ENCODE measurements around the gene PGP.
"Not testable (repeated sequence)": the region's sequence is repeated elsewhere in the genome, so short reads cannot be mapped to it uniquely, and the experiment has no call there.

PGP gene, protein sequence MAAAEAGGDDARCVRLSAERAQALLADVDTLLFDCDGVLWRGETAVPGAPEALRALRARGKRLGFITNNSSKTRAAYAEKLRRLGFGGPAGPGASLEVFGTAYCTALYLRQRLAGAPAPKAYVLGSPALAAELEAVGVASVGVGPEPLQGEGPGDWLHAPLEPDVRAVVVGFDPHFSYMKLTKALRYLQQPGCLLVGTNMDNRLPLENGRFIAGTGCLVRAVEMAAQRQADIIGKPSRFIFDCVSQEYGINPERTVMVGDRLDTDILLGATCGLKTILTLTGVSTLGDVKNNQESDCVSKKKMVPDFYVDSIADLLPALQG

DNA sequence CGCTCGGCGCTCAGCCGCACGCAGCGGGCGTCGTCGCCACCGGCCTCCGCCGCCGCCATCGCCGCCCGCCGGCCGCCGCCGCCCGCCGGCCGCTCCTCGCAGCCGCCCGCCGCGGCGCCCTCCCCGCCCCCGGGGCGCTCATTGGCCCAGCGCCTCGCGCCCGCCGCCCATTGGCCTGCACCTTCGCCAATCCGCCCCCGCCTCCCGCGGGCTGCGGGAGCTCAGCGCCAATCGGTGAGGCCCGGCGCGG is at the start of gene PGP:
PGP (minus strand) TSS at position 122 of the 250 bp plus-strand sequence; CDS start at position 59, 63 bp downstream.
- no peak for DNase-seq

DNA sequence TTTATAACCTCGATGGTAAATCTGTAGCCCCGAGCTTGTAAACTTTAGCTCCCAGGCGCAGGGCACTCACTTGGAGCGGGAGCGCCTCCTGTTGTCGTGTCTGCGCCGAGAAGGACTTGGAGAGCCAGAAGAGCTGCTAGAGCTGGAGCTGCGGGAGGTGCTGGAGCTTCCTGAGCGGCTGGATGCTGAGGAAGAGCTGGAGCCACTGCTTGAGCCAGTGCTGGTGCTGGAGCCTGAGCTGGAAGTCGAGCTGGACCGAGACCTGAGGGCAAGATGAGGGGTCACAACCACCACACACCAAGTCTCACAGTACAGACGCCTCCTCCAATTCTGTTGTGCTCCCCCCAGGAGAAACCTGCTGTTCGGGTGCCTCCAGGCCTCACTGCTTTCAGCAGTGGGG is 48.4 kb upstream of the PGP start:
- DNase-seq, result not testable (repeated sequence)

DNA sequence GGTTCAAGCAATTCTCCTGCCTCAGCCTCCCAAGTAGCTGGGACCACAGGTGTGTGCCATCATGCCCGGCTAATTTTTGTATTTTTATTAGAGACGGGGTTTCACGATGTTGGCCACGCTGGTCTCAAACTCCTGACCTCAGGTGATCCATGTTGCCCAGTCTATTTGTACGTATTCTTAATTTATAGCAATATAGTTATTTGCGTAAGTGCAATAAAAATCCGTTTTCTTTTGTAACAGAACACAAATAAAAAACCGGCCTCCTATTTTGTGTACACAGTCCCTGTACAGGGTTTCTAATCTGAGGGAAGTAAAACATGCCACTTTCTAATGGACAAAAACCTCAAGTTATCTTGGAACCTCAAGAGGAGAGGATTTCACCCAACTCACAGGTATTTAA is 45.6 kb upstream of the PGP start:
- DNase-seq, result no peak

DNA sequence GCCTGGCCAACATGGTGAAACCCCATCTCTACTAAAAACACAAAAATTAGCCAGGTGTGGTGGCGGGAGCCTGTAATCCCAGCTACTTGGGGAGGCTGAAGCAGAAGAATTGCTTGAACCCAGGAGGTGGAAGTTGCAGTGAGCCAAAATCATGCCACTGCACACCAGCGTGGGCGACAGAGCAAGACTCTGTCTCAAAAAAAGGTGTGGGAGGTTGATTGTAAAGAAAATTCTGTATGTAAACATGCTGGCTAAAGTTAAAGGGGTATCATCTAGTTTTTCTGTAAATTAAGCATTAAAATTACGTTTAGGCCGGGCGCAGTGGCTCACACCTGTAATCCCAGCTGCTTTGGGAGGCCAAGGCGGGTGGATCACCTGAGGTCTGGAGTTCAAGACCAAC is 43.9 kb upstream of the PGP start:
- not testable (repeated sequence) for DNase-seq

DNA sequence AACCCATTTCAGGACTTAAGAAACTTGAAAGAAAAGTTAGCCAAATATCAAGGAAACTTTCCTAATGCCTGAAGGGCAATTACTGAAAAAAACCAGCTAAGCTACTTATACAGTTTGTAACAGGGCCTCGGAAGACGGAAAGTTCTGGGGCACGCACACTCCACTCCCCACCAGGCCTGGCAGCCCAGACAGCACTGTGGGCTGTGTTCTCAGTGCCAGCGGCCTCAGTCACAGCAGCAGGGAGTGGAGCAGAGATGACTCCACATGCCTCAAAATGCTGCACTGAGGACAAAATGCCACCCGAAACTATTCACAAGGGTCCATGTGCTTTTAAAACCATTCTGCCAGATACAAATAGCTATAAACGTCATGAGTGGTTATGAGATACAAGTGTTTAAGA is 43.1 kb upstream of the PGP start:
- DNase-seq, result no peak

DNA sequence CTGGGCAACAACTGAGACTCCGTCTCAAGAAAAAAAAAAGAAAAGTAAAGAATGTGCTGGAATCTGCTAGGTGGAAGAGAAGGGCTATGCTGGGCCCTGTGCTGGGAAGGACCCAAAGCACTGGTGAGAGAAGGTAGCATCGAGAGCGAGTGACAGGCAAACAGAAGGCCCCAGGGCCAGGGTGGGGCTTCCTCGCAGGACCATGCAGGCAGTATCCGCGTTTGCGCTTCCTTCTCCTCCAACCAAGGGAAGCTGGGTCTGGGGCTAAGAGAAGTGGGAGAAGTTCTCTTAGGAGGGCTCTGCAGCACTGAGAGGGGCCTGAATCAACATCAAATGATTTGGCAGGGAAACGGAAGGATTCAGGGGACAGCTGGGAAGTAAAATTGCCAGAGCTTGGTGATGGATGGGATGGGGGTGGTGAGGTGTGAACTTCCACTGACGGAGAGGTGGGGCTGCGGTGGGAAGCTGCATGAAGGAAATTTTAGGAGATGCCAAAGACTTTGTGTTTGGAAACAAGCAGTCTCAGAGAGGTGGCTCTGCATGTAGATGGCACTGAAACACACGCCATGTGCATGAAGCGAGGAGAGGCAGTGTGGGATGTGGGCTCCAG is 42.0 kb upstream of the PGP start:
- DNase-seq, result no peak

DNA sequence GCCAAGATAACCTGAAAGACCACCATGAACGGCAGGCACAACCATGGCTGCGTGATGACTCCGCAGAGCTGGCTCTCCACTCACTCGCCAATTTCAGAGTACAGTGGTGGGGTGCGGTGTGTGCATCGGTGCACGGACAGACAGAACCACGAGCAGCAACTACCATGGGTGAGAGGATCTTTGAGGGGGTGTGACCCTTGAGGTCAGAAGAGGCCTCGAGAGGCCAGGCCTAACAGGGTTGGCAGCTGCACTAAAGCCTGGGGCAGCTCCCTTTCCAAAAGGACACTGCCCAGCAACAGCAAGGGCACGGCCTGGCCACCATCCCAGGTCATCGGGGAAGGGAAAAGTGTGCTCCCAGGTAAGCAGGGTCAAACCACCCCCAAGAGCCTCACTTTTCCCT is 38.7 kb upstream of the PGP start:
- no peak for DNase-seq

DNA sequence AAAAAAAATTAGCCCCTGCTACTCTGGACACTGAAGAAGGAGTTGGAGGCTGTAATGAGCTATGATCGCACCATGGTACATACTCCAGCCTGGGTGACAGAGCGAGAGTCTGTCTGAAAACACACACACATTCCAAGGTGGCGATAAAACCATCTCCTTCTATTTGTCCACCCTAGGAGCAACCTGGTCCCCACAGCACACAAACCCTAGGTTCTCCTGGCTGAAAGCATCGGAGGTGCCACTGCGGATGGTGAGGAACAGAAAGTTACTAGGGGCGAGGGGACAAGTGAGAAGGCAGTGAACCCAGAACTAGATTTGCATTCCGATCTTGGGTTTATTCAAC is 38.1 kb upstream of the PGP start:
- DNase-seq, result no peak

DNA sequence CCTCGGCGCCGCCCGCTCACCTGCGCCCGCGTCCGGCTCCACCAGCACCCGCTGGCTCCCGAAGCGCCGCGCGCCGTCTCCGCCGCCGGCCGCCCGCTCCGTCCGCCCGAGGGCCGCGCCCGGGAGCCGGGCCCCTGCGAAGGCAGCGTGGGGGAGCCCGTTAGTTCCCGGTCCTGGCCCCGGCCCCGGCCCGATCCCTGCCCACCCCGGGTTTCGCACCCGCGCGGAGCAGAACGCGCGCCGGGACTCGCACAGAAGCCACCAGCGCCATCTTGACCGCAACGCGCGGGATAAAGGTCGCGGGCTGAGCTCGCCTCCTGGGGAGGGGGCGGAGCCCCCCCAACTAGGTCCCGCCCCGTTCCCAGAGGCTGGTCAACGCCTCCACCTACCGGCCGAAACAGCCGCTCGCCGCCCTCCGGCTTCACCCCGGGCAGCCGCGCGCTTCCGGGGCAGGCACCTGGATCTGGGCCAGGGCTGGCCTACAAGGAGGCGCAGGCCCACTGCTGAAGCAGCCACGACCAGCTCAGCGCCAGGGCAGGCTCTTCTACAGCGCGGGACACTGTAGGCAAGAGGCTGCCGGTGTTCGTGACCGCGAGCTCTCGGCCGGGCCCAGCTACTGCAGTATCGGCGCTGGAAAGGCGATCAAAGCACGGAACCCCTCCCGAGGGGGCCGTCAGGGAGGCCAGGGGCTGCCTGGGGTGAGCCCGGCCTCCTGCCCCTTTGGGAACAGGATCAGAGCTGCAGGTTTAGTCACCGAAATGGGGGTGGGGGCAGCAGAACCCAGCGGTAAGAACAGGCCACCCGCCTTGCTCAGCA is 36.9 kb upstream of the PGP start, which contains the start of gene ECI1:
ECI1 (minus strand) TSS at position 292 of the 816 bp plus-strand sequence; CDS start at position 271, 21 bp downstream.
- DNase-seq, result peak; percentile 74 to 75

DNA sequence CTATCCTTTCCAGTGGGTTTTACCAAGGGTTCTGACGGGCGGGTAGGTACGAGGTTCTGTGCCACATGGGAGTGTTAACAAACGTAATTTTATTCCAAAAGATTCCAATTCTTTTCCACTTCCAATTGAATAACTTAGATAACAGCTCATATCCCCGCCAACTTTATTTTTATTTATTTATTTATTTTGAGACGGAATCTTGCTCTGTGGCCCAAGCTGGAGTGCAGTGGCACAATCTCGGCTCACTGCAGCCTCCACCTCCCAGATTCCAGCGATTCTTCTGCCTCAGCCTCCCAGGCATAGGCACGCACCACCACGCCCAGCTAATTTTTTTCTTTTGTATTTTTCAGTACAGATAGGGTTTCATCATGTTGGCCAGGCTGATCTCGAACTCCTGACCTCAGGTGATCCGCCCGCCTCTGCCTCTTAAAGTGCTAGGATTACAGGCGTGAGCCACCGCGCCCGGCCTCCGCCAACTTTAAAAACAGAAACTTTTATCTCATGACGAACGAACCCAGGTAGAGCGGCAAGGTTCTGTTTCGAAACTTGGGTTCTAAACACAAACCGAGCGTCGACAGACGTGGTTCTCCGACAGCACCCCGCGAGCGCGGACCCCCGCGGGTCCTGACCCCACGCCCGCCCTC is 36.1 kb upstream of the PGP start:
- peak; percentile 36 to 37 for DNase-seq

DNA sequence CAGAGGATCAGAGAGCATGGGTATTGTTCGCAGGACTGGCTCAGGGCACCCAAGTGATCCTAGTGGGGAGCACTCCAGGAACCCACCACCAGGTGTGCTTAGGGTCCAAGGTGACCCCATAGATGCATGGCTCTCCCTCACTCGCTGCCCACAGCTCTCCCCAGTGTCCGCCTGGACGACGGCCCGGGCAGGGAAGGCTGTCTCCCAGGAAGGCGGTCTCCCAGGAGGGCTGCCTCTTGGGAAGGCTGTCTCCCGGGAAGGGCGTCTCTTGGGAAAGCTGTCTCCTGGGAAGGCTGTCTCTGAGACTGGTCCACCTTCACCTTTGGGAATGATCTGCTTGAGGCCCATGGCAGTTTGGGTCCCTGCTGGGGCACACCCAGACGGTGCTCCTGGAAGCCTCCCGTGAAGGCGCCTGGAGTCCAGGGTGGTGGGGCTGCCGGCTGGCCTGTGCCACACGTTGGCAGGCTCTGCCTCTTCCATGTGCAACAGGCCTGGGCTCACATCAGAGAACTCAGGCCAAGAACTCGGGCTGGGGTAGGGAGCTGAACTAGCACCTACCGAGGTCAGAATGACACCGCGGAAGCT is 31.8 kb upstream of the PGP start:
- DNase-seq, result no peak

DNA sequence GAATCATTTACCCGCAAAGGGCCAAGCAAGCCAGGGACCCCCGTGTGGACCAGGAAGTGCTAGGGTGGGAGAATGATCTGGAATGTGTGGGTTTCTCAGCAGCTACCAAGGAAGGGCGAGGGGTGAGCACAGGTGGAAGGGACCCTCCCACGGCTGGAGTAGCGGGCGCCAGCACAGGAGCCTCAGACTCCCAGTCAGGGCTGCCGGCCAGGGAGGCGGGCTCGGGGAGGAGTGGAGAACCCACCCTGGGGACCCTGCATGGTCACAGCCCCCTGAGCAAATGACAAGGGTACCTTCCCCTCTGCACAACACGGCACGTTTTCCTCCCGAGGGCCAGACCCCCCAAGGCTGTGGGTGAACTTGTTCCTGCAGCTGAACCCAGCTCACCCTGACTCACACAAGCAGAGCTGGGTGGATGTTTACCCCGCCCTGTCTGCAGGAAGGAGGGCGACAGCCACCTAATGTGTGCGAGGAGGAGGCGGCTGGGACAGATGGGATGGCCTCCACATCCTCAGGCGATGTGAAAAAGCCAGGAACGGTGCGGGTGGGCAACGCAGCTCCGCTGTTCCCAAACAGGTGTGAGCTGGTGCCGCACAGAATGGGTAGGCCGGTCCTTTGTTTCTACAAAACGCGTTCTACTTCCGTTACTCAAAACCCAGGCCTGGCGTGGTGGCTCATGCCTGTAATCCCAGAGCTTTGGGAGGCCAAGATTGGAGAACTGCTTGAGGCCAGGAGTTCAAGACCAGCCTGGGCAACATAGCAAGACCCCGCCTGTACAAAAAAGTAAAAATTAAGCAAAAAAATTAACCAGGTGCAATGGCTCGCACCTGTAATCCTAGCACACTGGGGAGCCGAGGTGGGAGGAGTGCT is 30.5 kb upstream of the PGP start:
- DNase-seq, result no peak

DNA sequence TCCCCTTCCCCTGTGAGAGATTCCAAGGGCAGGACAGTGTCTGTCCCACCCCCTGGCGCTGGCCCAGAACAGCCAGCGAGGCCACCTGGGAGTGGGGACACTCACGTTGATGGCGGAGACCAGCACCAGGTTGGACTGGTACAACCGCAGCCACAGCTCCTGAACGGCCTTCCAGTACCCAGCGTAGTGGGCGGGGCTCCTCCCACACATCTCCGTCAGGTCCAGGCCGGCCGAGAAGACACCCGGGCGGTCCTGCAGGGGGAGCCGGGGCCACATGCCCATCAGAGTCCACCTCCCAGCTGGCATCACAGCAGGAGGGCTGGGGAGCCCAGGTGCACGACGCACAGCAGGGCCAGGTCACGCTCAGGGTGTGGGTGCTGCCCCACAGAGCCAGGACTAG is 29.7 kb upstream of the PGP start:
- DNase-seq, result no peak

DNA sequence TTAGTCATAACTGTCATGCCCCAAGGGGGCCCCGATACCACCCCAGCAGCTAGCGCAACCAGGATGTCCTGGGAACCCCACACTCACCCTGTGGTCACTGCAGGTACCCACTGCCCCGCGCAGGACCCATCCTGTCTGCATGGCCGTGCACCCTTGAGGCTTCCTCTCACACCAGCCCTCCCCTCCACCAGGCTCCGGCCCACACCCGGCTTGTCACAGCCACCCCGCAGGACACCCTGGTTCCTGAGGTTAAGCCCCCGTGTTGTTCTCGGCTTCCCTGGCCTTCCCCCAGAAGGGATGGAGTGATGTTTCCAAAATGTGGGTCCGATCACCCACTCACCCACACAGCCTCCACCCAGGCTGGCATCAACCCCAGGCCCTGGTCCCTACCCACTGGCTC is 29.1 kb upstream of the PGP start:
- no peak for DNase-seq

DNA sequence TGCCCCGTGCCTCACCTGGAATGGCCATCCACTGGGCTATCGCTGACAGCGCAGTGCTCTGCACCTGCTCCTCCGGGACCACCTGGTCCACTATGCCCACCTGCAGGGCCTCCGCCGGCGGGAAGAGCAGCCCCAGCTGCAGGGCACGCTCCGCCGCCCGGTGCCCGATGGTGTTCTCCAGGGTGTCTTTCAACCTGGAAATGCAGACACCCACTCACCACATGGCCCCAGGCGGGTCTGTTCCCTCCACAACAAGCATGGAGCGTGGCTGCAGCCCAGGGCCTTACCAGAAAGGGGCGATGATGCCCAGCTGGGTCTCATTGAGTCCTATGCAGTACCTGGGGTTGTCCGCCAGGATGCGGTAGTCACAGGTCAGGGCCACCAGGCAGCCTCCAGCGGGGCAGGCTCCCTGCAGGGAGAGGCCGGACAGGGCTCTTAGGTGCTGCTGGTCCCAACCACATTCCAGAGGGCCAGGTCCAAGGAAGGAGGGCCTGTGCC is 28.4 kb upstream of the PGP start:
- no peak for DNase-seq

DNA sequence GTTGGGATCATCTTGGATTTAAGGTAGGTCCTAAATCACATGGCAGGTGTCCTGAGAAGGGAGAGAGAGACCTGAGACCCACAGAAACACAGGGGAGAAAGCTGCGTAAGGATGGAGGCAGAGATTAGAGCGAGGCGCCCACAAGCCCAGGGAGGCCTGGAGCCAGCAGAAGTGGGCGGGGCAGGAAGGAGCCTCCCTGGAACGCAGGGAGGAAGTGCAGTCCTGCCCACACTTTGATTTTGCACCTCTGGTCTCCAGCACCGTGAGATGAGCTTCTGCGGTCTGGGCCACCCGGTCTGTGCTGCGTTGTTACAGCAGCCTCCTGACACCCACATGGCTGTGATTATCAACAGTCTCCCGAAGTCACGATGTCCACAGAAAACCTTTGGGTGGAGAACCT is 28.0 kb upstream of the PGP start:
- DNase-seq, result no peak

DNA sequence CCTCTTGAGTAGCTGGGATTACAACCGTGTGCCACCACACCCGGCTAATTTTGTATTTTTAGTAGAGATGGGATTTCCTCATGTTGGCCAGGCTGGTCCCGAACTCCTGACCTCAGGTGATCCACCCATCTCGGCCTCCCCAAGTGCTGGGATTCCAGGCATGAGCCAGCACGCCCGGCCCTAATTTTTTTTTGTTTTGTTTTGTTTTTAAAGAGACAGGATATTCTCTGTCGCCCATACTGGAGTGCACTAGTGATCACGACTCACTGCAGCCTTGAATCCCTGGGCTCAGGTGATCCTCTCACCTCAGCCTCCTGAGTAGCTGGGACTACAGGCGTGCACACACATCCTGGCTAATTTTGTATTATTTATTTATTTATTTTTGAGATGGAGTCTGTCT is 25.7 kb upstream of the PGP start:
- DNase-seq, result not testable (repeated sequence)

DNA sequence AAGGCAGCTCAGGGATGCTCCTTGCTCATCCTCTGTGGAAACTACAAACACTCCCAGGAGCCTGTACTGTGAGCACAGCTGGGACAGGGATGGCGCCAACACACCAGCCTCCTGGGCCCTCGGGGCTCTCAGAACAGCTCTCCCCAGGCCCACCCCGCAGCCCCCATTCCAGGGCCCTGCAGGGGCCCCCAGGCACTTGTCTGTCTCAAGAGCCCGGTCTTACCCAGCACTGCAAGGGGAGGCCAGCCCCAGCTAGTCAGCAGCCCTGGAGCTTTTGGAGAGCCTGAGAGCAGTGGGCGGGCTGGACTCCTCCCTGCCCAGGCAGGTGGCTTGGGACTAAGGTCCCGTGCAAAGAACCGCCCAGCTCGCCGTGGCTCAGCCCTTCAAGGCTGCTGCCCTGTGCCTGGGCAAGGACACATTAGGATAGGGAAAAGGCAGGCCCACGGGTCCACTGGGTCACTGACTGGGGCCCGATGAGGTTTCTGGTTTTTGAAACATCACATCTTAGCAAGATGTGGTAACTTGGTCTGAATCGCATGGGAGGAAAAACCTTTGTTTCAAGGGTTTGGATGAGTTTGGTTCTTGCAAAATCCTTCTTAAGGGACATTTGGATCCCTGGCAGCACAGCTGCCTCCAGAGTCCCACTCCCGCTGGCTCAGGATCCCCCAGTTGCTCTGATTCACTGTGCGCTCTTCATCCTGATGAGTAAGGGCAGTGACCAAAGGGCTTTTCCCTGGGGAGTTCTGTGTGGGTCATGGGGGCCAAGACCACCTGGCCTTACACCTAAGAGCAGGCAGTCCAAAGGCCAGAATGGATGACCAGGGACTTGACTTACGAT is 24.4 kb upstream of the PGP start:
- no peak for DNase-seq

DNA sequence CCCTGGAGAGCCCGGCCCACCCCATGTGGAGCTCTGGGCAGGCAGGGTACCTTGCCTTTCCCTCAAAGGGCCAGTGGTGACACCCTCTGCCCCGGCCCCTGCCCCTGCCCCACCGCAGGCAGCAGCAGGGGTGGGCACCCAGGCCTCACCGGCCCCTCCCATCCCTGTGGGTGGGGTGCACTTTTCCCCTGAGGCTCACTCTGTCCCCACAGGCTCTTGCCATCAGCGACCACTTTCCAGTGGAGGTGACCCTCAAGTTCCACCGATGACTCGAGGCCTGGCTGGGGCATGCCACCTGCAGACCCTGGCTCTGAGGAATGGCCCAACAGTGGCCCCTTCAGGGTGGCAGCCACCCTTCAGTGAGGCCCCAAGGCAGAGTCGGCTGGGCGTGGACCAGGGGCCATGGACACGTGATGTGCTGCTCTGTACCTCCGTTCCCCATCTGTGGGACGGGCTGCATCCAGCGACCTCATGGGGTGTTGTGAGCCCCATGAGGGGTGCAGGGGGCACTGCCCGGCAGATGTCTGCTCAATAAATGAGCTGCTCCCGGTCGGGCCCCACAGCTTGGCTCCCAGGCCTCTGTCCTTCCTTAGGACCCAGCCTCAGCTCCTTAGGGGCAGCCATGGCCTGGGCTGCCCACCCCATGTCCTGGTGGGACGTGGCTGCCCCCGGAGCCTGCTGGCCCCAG is 23.7 kb upstream of the PGP start:
- DNase-seq, result no peak

DNA sequence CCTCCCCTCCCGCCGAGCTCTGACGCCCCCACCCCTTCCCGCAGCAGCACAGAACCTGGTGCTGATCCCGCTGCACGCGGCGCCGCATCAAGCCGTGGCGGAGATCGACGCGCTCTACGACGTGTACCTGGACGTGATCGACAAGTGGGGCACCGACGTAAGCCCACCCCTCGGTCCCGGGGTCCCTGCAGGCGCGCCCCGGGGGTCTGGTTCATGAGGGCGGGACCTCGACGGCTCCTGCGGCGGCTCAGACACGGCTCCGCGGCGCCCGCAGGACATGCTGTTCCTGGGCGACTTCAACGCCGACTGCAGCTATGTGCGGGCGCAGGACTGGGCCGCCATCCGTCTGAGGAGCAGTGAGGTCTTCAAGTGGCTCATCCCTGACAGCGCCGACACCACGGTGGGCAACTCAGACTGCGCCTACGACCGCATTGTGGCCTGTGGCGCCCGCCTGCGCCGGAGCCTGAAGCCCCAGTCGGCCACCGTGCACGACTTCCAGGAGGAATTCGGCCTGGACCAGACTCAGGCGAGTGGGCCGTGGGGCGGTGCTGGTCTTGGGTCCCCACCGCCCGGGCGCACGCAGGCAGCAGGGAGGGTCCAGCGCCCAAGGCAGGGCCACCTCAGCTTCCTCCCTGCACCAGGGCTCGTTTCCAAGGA is 23.0 kb upstream of the PGP start:
- DNase-seq, result no peak

Measured in stimulated activated CD4-positive, alpha-beta T cell treated with anti-CD3 and anti-CD28 coated beads, Interleukin-4, amount 100 ng/mL, for 4 hours (primary cell).